ENCODE results near the gene CDH23.

Gene CDH23

DNA sequence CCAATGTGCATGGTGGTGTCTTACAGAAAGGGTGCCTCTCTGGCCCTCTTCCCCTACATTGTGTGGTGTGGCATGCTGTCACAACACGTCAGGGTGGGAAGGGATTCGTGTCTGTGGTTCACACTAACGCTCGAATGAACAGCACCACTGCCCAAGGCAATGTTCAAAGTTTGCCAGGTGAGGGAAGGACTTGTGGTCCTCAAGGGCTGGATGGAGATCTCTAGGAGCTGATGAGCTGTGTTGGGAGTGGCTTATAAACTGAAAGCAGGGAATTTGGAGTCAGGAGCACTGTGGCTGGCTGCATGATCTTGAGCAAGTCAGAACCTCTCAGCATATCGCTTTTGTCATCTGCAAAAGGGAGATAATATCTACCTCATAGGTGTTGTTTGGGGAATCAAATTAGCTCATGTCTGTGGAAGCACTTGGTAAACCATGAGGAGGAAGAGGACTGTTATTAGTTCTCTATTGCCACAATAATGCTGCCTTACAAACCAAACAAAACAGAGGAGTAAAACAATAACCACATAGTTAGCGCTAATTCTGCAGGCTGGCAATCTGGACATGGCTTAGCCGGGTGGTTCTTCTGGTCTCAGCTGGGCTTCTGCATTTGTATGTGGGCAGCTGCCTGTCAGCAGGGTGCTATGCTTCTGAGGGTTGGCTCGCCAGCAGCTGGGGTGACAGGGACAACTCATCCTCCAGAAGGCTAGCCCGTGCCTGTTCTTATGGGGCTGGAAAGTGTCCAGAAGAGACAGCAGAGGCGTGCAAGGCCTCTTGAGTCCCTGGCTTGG, 345.8 kb downstream of the CDH23 start:
- no peak for DNase-seq (ENCODE audit: low read depth in 2 of 2)

DNA sequence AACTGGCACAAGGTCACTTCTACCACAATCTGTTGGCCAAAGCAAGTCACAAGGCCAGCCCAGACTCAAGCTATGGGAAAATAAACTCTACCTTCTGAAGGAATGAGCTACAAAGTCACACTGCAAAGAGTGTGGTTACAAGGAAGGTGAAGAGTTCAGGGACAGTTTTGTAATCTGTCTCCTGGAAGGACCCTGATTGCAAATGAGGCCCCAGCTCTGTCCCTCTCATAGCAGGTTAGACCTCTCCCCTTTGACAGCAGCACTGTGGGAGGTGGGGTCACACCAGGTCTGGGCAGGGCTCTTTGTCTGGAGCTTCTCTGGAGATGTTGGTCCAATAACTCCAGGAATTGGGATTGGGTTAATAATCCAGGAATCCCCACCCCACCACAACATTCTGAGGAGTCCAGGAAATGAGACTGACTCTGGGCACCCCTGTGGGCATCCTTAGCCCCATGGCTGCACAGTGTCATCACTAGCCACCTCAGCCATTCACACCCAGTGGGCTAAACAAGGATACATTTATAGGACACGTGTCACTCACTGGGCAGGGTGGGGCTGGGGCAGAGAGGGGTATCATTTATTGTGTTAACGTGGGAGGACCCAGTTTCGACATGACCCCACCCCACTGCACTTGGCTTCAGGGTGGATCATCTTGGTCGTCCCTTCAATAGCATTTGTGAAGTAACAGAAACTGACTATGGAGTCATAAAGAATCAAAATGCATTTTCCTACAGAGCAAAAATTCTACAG, 346.5 kb downstream of the CDH23 start:
- DNase-seq (ENCODE audit: low read depth in 2 of 2): no peak

DNA sequence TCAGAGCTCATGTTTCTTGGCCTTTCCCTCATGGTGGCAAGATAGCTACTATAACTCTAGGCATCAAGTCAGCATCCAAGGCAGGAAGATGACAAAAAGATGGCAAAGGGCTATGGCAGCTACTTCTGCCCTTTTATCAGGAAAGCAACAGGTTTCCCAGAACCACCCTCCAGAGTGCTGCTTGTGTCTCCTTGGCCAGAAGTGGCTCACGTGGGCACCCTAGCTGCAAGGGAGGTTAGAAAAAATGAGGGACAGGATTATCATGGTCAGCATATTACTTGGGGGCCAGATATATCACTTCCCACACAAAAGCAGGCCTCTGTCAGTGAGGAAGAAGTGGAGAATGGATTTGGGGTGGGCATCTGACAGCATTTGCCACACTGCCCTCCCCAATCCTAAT, 347.1 kb downstream of the CDH23 start:
- DNase-seq (ENCODE audit: low read depth in 2 of 2): no peak

DNA sequence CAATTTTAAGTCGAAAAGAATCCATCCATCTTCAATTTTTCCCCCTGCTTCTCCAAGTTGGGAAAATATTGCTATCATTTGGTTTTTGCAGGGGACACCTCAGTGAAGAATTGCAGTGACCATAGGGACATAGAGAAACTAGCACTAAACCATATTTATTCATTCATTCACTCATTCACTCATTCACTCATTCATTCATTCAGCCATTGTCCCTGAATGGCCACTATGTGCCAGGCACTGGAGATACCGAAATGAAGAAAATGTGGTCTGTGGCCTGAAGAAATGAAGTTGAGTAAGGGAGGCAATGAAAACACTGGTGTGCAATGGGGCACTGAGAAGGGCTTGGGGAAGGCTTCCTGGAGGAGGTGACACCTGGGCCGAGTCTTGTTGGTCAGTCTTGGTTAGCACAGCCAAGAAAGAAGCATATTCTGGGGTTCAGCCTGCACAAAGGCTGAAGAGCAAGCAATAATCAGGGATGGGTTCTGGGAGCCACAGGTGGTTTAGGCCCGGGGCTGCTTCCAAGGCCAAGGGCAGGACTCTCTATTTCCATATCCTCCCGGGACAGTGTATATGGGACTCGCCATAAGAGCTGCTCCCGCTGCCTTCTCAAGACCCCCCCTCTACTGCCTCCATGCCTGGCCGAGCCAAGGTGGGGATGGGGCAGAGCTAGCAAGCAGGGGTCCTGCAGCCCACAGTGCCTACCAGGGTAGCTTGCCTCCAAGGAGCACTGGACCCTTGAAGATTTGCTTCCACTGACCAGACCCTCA, 348.4 kb downstream of the CDH23 start:
- no peak for DNase-seq (ENCODE audit: low read depth in 2 of 2)

DNA sequence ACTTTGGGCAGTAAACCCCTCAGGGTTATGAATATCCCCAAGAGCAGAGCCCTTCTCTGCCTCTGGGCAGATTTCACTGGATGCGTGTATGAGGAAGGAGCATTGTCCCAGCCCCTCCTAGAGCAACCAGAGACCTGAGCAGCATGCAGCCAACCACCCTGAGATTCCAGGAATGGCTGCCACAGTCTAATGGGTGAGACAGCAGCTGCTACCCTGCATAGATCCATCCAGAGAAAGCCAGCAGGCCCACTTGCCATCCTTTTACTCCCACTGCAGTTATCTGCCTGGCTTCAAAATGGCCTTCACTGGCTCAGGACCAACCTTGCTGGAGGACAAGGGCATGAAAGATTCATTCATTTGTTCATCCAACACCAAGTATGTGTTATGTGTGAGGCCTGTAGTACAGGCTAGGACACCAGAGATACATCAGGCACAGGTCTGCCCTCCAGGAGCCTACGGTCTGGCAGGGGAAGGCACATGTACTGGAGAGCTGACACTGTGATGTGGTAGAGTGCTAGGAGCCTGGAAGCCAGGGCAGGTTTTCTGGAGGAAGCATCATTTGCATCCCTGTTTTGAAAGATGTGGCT, 349.0 kb downstream of the CDH23 start:
- DNase-seq (ENCODE audit: low read depth in 2 of 2): no peak

DNA sequence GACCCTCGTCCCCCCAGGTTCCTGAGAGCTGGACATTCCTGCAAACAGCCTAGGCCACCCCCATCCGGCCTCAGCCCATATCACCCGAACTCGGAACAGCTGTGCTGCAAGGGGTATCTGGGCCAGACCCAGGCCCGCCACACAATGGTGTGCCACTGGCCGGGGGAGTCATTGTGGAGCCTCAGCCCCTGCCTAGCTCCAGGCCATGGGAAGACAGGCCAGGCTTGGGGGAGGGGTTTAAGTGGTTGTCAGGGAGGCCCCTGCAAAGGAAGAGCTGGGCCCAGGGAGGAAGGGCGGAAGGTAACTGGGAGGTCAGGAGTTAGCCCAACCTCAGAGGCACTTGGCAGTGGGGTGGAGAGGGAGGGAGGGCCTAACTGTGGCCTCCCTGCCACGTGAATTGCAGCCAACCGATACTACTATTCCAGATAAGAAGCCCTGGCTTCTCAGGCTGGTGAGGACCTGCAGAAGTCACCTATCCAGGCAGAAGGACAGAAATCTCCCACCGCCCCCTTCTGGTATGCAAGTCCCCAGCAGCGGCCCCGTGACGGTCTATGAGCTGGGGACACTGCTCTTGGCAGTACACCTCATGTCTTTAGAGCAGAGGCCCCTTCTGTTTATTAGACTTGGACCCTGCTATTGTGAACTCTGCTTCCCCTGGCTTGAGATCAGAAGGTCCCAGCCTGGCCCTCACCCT, 349.8 kb downstream of the CDH23 start:
- no peak for DNase-seq (ENCODE audit: low read depth in 2 of 2)

DNA sequence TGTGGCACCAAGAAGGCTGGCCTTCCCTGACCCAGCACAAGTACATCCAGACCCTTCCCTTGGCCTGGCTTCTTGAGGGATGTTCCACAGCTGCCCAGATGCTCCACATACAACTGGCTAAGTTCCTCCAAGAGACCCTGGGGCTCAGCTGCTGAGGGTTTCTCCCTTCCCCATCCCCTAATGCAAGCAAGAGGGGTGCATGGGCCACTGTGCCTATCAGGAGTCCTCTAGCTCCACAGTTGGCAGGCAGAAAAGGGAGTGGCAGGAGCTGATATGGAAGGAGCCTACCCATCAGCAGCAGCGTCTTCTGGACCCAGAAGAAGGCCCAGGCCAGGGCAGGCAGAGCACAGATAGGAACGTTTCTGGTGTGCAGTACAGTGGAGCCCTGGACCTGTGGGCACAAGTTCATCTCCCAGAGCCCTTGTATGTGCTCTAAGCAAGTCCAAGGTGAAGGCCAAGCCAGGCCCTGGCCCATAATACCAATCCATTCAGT, 350.4 kb downstream of the CDH23 start:
- DNase-seq (ENCODE audit: low read depth in 2 of 2): no peak

DNA sequence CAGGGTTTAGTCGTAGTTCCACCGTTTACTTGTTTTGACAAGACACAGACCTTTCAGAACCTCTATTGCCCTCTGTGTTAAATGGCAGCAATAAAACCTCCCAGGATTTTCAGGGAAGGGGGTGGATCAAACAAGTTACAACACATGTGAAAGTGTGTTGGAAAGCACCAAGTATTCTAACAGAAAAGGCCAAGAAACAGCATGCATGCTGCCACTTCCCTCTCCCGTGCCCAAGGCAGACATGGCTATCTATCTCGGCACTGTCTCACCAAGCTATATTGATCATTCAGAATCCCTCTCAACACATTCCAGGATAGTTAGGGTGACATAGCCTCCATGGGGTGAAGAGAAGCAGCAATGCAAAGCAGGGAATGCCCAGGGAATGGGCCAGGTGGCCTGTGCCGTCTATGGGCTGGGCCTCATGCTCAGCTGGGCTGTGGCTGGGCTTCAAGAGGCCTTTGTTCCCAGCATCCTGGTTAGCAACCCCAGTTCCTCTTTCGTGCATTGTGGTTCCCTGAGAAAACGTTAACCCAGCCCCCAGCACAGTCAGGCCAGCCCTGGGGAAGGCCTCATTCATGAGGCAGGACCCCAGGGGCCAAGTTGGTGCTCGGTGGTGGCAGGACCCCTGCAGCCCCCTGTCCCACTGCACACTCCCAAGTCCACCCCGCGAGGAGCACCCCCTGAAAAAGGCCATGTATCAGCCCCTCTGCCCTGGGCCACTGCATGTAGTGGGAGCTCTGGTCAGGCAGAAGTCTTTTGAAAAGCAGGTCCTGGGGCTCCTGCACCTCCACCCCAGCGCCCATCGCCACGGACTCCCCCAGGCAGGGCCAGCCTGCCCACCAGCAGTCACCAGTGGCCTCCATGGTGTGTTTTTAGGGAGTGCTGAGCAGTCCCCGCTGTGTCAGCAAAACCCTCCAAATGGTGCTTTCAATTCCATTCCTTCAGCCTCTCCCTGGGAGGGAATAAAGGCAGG, 351.1 kb downstream of the CDH23 start:
- DNase-seq (ENCODE audit: low read depth in 2 of 2): no peak

DNA sequence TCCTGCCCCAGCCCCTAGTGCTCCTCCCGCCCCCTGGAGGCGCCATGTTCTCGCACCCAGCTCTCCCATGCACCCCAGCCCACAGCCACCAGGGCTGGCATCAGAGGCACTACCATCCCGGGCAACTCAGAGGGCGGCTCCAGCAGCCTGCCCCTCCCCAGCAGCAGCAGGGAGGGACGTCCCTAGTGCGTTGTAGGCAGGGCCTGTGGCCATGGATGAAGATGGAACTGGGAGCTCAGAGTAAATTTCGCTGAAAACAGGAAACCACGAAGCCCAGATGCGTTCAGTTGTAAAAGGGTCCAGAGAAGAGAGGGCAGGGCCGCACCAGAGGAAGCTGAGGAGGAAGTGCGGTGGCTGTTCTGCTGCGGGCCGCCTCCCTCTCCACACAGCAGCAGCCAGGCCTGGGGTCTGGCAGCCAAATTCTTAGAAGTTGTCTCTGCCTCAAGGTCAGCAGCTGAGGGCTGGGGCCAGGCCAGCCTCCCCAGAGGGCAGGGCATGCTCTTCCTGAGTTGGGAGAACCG, 352.0 kb downstream of the CDH23 start:
- peak in 1 of 2 donors; percentile 47 for DNase-seq (ENCODE audit: low read depth in 2 of 2)

DNA sequence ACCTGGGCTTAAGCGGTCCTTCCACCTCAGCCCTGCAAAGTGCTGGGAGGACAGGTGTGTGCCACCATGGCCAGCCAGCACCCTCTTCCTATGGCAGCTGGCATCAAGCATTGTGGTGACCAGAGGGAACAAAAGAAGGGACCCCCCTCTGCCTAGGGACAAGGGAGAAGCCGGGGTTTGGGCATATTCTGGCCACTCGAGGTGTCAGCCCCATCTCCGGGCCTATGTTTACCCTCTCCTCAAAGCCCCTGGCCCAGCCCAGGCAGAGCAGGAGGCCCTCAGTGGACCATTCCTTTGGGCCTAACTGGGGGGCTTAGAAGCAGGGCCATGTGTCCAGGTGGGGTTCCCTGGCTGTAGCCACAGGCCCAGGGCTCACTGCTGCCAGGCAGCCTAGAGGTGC, 352.7 kb downstream of the CDH23 start:
- DNase-seq (ENCODE audit: low read depth in 2 of 2): no peak

DNA sequence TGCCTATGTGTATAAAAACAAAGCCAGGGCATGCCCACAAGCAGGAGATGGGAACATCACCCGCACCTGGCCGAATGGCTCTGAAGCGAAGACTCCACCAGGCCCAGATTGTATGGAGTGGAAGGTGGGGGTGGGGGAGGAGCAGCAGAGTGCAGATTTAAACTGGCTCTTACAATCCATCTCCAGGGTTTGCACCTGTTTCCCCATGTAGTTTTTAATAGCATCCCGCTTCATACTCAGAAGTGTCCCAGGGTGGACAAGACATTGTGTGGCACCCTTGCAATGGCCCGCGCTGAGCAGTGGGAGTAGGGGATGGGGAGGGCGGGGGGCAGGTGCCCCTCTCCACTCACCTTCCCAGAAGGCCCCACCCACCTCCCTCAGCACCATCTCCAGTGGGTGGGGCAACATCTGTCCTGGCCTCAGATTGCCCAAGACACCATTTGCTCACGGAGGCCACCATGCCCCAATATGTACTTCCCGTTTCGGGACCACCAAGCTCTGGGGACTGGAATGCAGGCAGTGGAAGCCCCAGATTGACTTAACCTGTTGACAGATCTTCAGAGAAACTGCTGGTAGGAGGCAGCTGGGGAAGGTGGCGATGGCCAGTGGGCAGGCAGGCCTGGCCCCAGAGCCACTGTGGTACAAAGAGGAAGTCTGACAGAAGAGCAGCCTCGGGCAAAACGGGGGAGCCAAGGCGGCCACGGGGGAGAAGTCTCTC, 353.6 kb downstream of the CDH23 start:
- DNase-seq (ENCODE audit: low read depth in 2 of 2): no peak

DNA sequence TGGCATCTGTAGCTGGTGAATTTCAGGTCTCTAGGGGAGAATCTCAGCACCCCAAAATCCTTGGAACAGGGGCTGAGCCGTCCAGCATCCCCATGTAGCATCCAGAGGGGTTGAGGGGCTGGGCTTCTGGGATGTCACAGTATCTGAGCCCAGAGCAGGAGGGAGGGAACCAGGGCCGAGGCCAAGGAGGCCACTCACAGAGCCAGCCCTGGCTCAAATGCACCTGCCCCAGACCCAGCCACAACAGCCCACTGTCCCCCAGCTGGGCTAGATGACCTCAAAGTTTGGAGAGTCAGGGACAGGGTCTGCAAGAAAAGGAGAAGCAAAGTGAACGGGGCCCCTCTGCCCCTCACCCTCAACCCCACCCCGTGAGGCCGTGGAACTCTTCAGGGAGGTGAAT, 354.3 kb downstream of the CDH23 start:
- DNase-seq (ENCODE audit: low read depth in 2 of 2): no peak

DNA sequence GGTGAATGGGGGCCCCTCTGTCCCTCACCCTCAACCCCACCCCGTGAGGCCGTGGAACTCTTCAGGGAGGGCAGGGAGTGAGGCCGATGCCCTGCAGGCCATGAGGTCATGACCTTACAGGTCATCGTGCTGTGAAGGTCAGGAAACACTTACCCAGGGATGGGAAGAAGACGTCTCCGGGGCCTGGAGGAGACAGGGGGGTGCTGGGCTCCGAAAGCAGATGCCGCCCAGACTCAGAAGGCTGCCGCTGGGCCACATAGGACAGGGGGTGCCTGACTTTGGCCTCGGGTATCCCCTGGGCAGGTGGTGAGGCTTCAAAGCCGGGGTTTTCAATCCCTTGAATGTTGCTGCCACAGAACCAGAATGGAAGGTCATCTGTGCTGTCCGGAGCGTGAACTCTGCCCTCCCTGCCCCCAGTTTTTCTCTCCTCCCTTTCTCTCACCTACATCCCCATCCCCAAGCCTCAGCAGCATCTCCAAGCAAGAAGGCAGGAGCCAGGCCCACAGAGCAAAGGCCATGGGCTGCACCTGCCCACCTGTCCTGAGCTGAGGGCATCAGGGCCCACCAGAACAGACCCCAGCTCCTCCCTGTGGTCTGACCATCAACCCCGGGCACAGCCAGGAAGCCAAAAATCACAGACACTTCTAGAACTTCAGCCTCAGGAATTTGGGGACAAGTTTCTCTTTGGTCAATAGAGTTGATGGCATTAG, 354.9 kb downstream of the CDH23 start:
- DNase-seq (ENCODE audit: low read depth in 2 of 2): no peak

DNA sequence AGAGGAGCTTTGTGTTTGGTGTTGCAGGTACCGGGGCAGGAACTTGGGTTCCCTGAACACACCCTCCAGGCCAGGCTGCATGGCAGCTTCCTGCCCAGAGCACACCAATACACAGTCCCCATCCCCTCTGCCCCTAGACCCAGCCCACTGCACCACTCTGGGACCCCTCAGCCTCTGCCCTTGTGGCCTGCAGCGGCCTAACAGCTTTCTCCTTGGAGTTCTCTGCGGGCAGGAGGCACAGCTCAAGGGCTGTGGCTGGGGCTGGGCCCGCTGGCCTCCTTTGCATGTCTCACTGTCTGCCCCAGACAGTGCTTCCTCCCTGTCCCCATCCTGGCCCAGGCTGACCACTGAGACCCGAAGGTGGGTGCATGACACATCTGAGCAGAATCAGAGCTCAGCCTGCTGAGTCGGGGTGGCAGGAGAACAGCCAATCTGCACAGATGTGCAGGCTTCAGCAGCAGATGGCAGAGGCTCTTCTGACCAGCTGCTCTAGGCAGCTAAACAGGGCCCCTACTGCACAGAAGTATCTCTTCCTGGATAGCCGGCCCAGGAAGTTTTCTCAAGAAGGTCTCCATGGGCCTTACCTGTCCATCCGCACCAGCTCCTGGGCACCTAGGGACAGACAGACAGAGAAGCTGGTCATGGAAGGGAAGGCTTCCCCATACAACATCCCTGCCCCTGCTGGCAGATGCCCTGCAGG, 355.8 kb downstream of the CDH23 start:
- no peak for DNase-seq (ENCODE audit: low read depth in 2 of 2)

DNA sequence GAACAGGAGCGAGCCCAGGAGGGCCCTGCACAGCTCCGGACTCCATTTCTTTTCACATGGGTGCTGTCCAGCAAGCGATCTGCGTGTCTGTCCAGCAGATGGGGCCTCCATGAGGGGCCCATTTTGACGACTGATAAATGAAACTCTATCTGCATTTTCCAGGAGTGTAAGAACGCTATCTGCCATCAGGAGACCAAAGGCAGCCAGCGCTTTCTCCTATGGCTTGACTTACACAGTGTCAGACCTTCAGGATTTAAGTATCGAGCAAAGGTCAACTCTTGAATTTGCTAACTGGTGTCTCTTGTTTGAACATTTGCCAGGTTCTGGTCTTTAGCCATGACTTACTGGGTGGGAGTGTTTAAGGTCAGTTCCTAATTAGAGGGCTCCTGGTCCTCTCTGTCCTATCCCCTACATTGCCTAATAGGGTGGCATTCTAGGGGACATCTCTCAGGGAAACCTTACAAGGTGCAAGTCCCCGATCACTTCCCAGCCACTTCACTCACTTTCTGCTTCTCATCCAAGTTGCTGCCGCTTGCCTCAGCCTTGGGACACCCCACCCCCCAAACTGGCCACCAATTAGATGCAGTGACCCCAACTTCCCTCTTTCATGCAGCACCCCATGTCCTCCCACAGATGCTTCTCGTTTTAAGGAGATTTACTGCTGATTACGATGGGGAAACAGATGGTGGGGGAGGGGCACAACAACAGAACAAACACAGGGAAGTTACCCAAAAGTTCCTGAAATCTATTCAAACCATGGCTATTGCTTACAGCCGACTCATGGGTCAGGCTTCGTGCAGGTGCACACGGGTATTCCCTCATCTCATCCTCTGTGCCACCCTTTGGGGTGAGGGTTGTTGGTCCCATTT, 356.6 kb downstream of the CDH23 start:
- no peak for DNase-seq (ENCODE audit: low read depth in 2 of 2)

DNA sequence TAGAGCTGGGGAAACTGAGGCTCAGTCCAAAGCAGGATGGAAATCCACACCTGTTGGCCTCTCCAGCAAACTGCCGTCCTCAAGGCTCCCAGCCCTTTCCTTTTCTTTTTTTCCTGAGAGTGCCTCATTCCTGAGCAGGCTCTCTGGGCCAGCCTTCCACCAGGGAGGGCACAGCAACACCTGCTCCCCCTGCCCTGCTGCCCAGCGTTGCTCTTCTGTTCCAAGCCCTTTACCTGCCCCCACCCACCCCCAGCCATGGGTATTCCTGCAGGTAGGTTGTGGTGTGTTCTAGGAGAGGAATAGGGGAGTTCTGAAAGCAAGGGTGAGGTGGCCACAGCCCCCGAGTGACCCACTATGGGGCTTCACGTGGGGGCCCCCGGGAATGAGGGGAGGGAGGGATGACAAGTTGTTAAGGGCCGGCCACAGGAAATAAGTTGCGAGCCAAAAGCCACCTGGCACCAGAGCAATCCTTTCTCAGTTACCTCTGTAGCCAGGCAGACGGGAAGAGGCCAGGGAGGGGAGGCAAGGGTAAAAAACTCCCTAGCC, 357.3 kb downstream of the CDH23 start:
- DNase-seq (ENCODE audit: low read depth in 2 of 2): no peak

DNA sequence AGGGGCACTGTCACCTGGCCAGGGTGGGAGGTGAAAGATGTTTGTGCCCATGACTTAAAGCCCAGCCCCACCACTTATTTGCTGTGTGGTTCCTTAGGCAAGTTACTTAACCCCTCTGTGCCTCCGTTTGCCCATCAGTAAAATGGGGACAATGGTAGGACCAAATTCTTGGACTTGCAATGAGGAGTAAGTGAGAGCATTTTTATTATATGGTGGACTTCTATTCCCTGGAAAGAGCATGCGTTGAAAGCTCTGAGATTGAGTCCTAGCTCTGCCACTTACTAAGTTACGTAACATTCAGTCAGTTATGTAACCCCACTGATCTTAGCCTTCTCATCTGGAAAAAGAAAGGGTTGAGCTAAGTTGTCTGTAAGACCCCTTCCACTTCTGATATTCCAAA, 357.8 kb downstream of the CDH23 start:
- no peak for DNase-seq (ENCODE audit: low read depth in 2 of 2)

All from stimulated activated CD4-positive, alpha-beta T cell treated with anti-CD3 and anti-CD28 coated beads, Interleukin-1b, Interleukin-23, amount 100 ng/mL, for 4 hours (primary cell).